Liver (tissue), 9 donors: Measurements from ENCODE around the gene IGF2R. TPM values are rescaled to one million over a fixed set of nuclear protein-coding genes. Genes with fewer than 3 reads are reported as not detected.

Experiments
- DNase-seq: peaks from one replicate; pipeline ENCODE4 v3.0.0-alpha.2; 2017; ENCODE audit warnings: low spot score
- H3K27ac ChIP-seq, 2 donors: one replicate each; pipeline ENCODE4 v1.7.0; 2013; ENCODE audit warnings: inconsistent platforms in 2 of 2, low read length in 2 of 2, control low read depth in 1 of 2, low read depth in 1 of 2, mild to moderate bottlenecking in 1 of 2
- H3K27me3 ChIP-seq, 4 donors: one replicate each; pipeline versions ENCODE4 v1.6.1 to v1.7.0; 2013; ENCODE audit warnings: low read length in 3 of 4, inconsistent platforms in 1 of 4, mild to moderate bottlenecking in 1 of 4, moderate library complexity in 1 of 4; ENCODE audit not compliant: control insufficient read depth in 4 of 4, insufficient read depth in 4 of 4
- H3K36me3 ChIP-seq, 4 donors: one replicate each; pipeline versions ENCODE4 v1.6.1 to v1.7.0; 2013; ENCODE audit warnings: low read length in 3 of 4, mild to moderate bottlenecking in 3 of 4, low read depth in 1 of 4, moderate library complexity in 1 of 4; ENCODE audit not compliant: control insufficient read depth in 4 of 4, insufficient read depth in 3 of 4
- H3K4me1 ChIP-seq, 4 donors: one replicate each; pipeline versions ENCODE4 v1.6.1 to v1.7.0; 2013; ENCODE audit warnings: low read length in 3 of 4, mild to moderate bottlenecking in 3 of 4, moderate library complexity in 1 of 4; ENCODE audit not compliant: control insufficient read depth in 4 of 4, insufficient read depth in 4 of 4
- H3K4me3 ChIP-seq, 3 donors: one replicate each; pipeline versions ENCODE4 v1.6.1 to v1.7.0; 2013; ENCODE audit warnings: low read length in 3 of 3, control low read depth in 1 of 3, low read depth in 1 of 3, mild to moderate bottlenecking in 1 of 3
- H3K9ac ChIP-seq, 2 donors: one replicate each; pipeline ENCODE4 v1.7.0; 2013; ENCODE audit warnings: low read length in 2 of 2, mild to moderate bottlenecking in 2 of 2, moderate library complexity in 2 of 2, control low read depth in 1 of 2, low read depth in 1 of 2
- H3K9me3 ChIP-seq, 4 donors: one replicate each; pipeline versions ENCODE4 v1.6.1 to v1.7.0; 2013; ENCODE audit warnings: low read length in 3 of 4; ENCODE audit not compliant: control insufficient read depth in 4 of 4
- ATF3 ChIP-seq: IDR thresholded peaks from 2 replicates; pipeline ENCODE4 v1.6.1; 2016; ENCODE audit warnings: antibody characterized with exemption
- EGR1 ChIP-seq, 2 donors: IDR thresholded peaks; 2 replicates each; pipeline ENCODE4 v1.6.1; 2016 to 2018; ENCODE audit warnings: antibody characterized with exemption in 2 of 2, low read depth in 2 of 2
- FOXA1 ChIP-seq: IDR thresholded peaks from 2 replicates; pipeline ENCODE4 v1.6.1; 2016; ENCODE audit warnings: antibody characterized with exemption
- FOXA2 ChIP-seq: IDR thresholded peaks from 2 replicates; pipeline ENCODE4 v1.6.1; 2016; ENCODE audit warnings: antibody characterized with exemption
- GABPA ChIP-seq, 2 donors: IDR thresholded peaks in 1 of 2; conservative IDR thresholded peaks in 1 of 2; 2 replicates each; pipeline ENCODE4 v1.6.1; 2016; ENCODE audit warnings: antibody characterized with exemption in 2 of 2, mild to moderate bottlenecking in 1 of 2, moderate library complexity in 1 of 2
- HNF4A ChIP-seq, 2 donors: conservative IDR thresholded peaks; 2 replicates each; pipeline ENCODE4 v1.6.1; 2016; ENCODE audit warnings: antibody characterized with exemption in 2 of 2, mild to moderate bottlenecking in 2 of 2
- HNF4G ChIP-seq: IDR thresholded peaks from 2 replicates; pipeline ENCODE4 v1.6.1; 2016; ENCODE audit warnings: antibody characterized with exemption
- JUND ChIP-seq, 2 donors: IDR thresholded peaks; 2 replicates each; pipeline ENCODE4 v1.6.1; 2016; ENCODE audit warnings: antibody characterized with exemption in 2 of 2
- NR2F2 ChIP-seq: IDR thresholded peaks from 2 replicates; pipeline ENCODE4 v1.6.1; 2016; ENCODE audit warnings: antibody characterized with exemption
- RAD21 ChIP-seq, 2 donors: IDR thresholded peaks; 2 replicates each; pipeline ENCODE4 v1.6.1; 2016; ENCODE audit warnings: antibody characterized with exemption in 2 of 2, mild to moderate bottlenecking in 2 of 2
- RXRA ChIP-seq, 2 donors: IDR thresholded peaks; 2 replicates each; pipeline ENCODE4 v1.6.1; 2017 to 2018; ENCODE audit warnings: antibody characterized with exemption in 2 of 2, mild to moderate bottlenecking in 1 of 2
- SP1 ChIP-seq: IDR thresholded peaks from 2 replicates; pipeline ENCODE4 v1.6.1; 2018; ENCODE audit warnings: antibody characterized with exemption, mild to moderate bottlenecking
- TAF1 ChIP-seq: conservative IDR thresholded peaks from 2 replicates; pipeline ENCODE4 v1.6.1; 2016; ENCODE audit warnings: antibody characterized with exemption, mild to moderate bottlenecking
- YY1 ChIP-seq: IDR thresholded peaks from 2 replicates; pipeline ENCODE4 v1.6.1; 2016; ENCODE audit warnings: antibody characterized with exemption, mild to moderate bottlenecking
- whole genome bisulfite sequencing: extraction: QIAGEN DNeasy Blood & Tissue Kit; methylation state at CpG from one replicate; pipeline ENCODE4 v1.1.7; 2013; 5-methylcytosine and 5-hydroxymethylcytosine counted together
- polyA plus RNA-seq, 2 donors: library from polyadenylated mRNA; stranded (reverse) in 1 of 2; unstranded in 1 of 2; fragments of 200-250 nt in 1 of 2; fragments of >200 nt in 1 of 2; fragmentation: Nextera tagmentation in 1 of 2; extraction: Ambion mirVana in 1 of 2; gene quantifications; one replicate each; pipeline versions ENCODE4 v1.2.1 to v1.2.3, GENCODE V29; 2013 to 2015
- total RNA-seq, 2 donors: library from RNA; depleted of rRNA; stranded (reverse); fragments of >200 nt; gene quantifications; one replicate each; pipeline ENCODE4 v1.2.3, GENCODE V29; 2014
- TF ChIP-seq, protein P1 (sequence below): IDR thresholded peaks from 2 replicates; pipeline ENCODE4 v1.6.1; 2016; ENCODE audit warnings: antibody characterized with exemption
- TF ChIP-seq, protein P2 (sequence below): IDR thresholded peaks from 2 replicates; pipeline ENCODE4 v1.6.1; 2016; ENCODE audit warnings: antibody characterized with exemption, mild to moderate bottlenecking
- TF ChIP-seq, protein P3 (sequence below): fragments of 150-350 bp; IDR thresholded peaks from 2 replicates; pipeline ENCODE4 v1.5.1; 2017; ENCODE audit warnings: improper control_type of control experiment, low read depth, low read length; ENCODE audit not compliant: missing input control
- TF ChIP-seq, protein P4 (sequence below): IDR thresholded peaks from 2 replicates; pipeline ENCODE4 v1.6.1; 2016; ENCODE audit warnings: antibody characterized with exemption
- donor health status: healthy.
- donor health status: healthy.
- donor health status: healthy.
- donor health status: healthy.
- donor health status: healthy.

Gene IGF2R
- total and polyA plus RNA-seq, 4 donors, result 16.6 to 84.9 (median 45.7) TPM

DNA sequence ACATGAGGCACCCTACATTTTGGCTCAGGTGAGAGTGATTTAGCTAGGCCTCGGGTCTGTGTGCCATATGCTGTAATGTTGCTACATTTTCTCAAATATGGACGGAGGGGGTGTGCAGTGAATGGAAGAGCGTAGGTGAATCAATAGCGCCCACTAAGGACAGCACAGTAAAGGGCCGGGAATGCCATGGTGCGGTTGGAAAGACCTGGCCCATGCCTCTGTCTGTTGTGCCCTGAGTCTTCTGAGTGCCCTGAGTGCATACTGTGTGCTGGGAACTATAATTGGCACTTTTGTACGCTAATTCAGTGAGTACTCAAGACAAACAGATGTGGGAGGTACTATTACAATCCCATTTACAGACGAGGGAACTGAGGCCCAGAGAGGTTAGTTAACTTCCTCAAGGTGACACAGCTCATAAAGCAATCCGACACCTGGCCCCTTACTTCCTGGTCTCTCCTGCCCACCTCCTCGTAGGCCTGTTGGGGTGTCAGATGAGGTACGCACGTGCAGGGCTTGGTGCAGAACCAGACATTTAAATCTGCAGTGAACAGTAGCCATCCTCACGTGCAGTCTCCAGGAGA is 170.0 kb downstream of the IGF2R start:
- Histone ChIP-seq H3K4me1 (peaks cover 24 to 74% (median 42%) of the 10 kb centered on the region in 4 donors), H3K9me3 (no peaks in the 10 kb centered on the region), H3K27me3 (no peaks in the 10 kb centered on the region), H3K27ac (peak overlapping the region; percentile 73 to 92), H3K9ac (peak overlapping the region in 1 of 2 donors; percentile 94), H3K4me3 (no peak overlapping the region), H3K36me3 (peaks cover 0 to 13% (median 4%) of the 10 kb centered on the region in 4 donors)
- 81% methylated on average over 13 of the region's 13 CpGs for WGBS
- DNase-seq, result no peak
- TF ChIP-seq YY1 (no peak), JUND (IDR thresholded peaks at IDR 0.05) (no peak), RXRA (IDR thresholded peaks at IDR 0.05) (no peak), NR2F2 (no peak), FOXA2 (no peak), RAD21 (IDR thresholded peaks at IDR 0.05) (no peak), HNF4A (conservative IDR thresholded peaks at IDR 0.05) (no peak), HNF4G (no peak)
- TF ChIP-seq, protein P1, sequence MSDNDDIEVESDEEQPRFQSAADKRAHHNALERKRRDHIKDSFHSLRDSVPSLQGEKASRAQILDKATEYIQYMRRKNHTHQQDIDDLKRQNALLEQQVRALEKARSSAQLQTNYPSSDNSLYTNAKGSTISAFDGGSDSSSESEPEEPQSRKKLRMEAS, result no peak
- TF ChIP-seq, protein P2, sequence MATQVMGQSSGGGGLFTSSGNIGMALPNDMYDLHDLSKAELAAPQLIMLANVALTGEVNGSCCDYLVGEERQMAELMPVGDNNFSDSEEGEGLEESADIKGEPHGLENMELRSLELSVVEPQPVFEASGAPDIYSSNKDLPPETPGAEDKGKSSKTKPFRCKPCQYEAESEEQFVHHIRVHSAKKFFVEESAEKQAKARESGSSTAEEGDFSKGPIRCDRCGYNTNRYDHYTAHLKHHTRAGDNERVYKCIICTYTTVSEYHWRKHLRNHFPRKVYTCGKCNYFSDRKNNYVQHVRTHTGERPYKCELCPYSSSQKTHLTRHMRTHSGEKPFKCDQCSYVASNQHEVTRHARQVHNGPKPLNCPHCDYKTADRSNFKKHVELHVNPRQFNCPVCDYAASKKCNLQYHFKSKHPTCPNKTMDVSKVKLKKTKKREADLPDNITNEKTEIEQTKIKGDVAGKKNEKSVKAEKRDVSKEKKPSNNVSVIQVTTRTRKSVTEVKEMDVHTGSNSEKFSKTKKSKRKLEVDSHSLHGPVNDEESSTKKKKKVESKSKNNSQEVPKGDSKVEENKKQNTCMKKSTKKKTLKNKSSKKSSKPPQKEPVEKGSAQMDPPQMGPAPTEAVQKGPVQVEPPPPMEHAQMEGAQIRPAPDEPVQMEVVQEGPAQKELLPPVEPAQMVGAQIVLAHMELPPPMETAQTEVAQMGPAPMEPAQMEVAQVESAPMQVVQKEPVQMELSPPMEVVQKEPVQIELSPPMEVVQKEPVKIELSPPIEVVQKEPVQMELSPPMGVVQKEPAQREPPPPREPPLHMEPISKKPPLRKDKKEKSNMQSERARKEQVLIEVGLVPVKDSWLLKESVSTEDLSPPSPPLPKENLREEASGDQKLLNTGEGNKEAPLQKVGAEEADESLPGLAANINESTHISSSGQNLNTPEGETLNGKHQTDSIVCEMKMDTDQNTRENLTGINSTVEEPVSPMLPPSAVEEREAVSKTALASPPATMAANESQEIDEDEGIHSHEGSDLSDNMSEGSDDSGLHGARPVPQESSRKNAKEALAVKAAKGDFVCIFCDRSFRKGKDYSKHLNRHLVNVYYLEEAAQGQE, result no peak

DNA sequence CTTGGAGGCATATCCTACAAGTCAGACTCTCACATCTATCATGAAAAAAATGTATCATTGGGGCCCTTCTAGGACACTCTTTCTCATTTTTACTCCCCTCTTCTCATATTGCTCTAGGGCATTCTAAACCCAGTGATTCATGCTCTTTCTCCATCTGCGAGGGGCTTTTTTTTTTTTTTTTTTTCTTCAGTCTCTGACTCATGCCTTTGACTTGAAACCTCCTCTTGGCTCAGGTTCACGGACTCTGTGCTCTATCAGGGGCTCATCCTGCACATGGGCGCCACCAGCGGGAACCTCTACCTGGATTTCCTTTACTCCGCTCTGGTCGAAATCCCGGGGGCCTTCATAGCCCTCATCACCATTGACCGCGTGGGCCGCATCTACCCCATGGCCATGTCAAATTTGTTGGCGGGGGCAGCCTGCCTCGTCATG is 170.6 kb downstream of the IGF2R start:
- Histone ChIP-seq H3K27me3 (no peaks in the 10 kb centered on the region), H3K9ac (peak overlapping the region in 1 of 2 donors; percentile 94), H3K36me3 (peaks cover 1 to 17% (median 7%) of the 10 kb centered on the region in 4 donors), H3K4me1 (peaks cover 20 to 70% (median 38%) of the 10 kb centered on the region in 4 donors), H3K9me3 (no peaks in the 10 kb centered on the region), H3K4me3 (no peak overlapping the region), H3K27ac (peak overlapping the region; percentile 73 to 92)
- 83% methylated on average over 12 of the region's 12 CpGs for WGBS
- TF ChIP-seq, protein P3, sequence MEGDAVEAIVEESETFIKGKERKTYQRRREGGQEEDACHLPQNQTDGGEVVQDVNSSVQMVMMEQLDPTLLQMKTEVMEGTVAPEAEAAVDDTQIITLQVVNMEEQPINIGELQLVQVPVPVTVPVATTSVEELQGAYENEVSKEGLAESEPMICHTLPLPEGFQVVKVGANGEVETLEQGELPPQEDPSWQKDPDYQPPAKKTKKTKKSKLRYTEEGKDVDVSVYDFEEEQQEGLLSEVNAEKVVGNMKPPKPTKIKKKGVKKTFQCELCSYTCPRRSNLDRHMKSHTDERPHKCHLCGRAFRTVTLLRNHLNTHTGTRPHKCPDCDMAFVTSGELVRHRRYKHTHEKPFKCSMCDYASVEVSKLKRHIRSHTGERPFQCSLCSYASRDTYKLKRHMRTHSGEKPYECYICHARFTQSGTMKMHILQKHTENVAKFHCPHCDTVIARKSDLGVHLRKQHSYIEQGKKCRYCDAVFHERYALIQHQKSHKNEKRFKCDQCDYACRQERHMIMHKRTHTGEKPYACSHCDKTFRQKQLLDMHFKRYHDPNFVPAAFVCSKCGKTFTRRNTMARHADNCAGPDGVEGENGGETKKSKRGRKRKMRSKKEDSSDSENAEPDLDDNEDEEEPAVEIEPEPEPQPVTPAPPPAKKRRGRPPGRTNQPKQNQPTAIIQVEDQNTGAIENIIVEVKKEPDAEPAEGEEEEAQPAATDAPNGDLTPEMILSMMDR, result no peak
- TF ChIP-seq JUND (IDR thresholded peaks at IDR 0.05) (no peak), FOXA2 (no peak), RXRA (IDR thresholded peaks at IDR 0.05) (no peak), SP1 (no peak), YY1 (no peak), RAD21 (IDR thresholded peaks at IDR 0.05) (no peak), GABPA (IDR thresholded peaks at IDR 0.05 in 1 of 2, conservative IDR thresholded peaks at IDR 0.05 in 1 of 2) (no peak), TAF1 (no peak), HNF4A (conservative IDR thresholded peaks at IDR 0.05) (no peak), NR2F2 (no peak), HNF4G (no peak), EGR1 (IDR thresholded peaks at IDR 0.05; ENCODE audit: low read depth in 2 of 2) (no peak), FOXA1 (no peak), ATF3 (no peak)
- TF ChIP-seq, protein P4, sequence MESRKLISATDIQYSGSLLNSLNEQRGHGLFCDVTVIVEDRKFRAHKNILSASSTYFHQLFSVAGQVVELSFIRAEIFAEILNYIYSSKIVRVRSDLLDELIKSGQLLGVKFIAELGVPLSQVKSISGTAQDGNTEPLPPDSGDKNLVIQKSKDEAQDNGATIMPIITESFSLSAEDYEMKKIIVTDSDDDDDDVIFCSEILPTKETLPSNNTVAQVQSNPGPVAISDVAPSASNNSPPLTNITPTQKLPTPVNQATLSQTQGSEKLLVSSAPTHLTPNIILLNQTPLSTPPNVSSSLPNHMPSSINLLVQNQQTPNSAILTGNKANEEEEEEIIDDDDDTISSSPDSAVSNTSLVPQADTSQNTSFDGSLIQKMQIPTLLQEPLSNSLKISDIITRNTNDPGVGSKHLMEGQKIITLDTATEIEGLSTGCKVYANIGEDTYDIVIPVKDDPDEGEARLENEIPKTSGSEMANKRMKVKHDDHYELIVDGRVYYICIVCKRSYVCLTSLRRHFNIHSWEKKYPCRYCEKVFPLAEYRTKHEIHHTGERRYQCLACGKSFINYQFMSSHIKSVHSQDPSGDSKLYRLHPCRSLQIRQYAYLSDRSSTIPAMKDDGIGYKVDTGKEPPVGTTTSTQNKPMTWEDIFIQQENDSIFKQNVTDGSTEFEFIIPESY, result no peak
- TF ChIP-seq, protein P2, result no peak
- TF ChIP-seq, protein P1, result no peak
- DNase-seq, result no peak
